ENCODE measurements around the gene DAB2IP.

DAB2IP gene

DNA sequence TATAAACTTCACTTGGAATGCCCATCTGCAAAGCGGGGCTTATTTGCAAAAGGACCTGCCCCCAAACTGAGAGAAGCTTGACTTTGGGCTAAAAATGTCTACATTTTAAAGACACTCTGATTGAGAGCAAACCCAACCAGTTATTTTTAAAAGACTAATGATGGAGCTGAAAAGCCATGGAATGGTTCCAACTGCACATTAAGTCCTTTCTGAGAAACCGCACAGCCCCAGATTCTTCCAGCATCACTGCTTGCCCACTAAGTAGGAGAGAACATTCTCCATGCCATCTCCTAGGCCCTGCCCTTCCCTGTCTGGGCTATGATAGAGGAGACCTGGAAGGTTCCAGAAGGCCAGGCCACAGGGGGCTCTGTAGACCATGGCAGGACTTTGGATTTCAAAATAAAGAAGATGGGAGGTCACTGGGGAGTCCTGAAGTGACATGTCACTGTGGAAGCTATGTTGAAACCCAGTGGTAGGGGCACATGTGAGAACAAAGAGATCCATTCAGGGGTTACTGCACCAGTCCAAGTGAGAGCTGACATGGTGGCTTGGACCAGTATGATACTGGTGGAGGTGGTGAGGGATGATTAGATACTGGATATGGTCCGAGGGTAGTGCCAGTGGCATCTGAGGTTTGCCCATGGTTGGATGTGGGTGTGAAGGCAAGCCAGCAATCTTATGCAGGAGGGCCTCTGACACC lies 179.2 kb downstream of the DAB2IP start:
- H3K27ac ChIP-seq, result no peak overlapping the region
- TF ChIP-seq, protein P1, sequence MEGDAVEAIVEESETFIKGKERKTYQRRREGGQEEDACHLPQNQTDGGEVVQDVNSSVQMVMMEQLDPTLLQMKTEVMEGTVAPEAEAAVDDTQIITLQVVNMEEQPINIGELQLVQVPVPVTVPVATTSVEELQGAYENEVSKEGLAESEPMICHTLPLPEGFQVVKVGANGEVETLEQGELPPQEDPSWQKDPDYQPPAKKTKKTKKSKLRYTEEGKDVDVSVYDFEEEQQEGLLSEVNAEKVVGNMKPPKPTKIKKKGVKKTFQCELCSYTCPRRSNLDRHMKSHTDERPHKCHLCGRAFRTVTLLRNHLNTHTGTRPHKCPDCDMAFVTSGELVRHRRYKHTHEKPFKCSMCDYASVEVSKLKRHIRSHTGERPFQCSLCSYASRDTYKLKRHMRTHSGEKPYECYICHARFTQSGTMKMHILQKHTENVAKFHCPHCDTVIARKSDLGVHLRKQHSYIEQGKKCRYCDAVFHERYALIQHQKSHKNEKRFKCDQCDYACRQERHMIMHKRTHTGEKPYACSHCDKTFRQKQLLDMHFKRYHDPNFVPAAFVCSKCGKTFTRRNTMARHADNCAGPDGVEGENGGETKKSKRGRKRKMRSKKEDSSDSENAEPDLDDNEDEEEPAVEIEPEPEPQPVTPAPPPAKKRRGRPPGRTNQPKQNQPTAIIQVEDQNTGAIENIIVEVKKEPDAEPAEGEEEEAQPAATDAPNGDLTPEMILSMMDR (IDR thresholded peaks at IDR 0.05), result no peak
- no peak for TF ChIP-seq ZFX (IDR thresholded peaks at IDR 0.05; ENCODE audit: borderline replicate concordance)

DNA sequence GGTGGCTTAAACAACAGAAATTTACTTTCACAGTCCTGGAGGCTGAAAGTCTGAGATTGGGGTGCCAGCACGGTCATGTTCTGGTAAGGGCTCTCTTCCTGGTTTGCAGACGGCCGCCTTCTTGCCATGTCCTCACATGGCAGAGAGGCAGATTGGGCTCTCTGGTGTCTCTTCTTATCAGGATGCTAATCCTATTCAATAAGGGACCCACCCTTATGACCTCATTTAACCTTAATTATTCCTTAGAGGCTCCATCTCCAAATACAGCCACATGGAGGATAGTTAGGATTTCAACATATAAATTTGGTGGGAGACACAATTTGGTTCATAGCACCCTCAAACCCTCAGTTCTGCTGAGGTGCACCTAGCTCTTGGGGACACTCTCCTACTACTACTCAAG lies 180.4 kb downstream of the DAB2IP start:
- TF ChIP-seq ZFX (IDR thresholded peaks at IDR 0.05; ENCODE audit: borderline replicate concordance), result no peak
- TF ChIP-seq, protein P1 (IDR thresholded peaks at IDR 0.05), result no peak
- H3K27ac ChIP-seq, result no peak overlapping the region

DNA sequence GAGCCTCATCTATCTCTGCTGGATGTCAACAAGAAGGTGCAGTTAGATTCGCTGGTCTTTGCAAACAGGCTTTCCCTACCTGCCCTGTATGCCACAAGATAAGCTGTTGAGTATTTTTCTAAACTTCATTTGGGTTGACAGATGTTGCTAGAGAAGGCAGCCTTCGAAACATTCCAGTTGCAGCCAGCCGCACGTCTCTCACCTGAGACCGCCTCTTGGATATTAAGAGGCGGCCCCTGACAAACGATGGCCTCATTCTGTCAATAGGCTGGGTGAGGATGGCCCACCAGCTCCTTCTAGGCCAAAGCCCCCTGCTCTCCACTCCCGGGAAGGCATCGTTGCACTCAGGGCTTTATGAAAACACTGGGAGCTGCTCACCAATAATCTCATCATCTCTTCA lies 181.6 kb downstream of the DAB2IP start:
- TF ChIP-seq, protein P1 (IDR thresholded peaks at IDR 0.05), result no peak
- no peak for TF ChIP-seq ZFX (IDR thresholded peaks at IDR 0.05; ENCODE audit: borderline replicate concordance)
- H3K27ac ChIP-seq, result no peak overlapping the region
